Adrenal gland (tissue), 5 donors: ENCODE data around the gene NDUFS4.
"Not testable (repeated sequence)": the region's sequence is repeated elsewhere in the genome, so short reads cannot be mapped to it uniquely, and the experiment has no call there.

Source experiments
- CTCF ChIP-seq, 6 experiments: fragments of 450-650 bp in 4 of 6; fragments of 200-600 bp in 2 of 6; sonication (generic) in 1 of 6; IDR thresholded peaks; 1 replicate in 5 of 6; 2 replicates in 1 of 6; pipeline versions ENCODE4 v1.5.1 to v1.8.0; 2016 to 2021; ENCODE audit warnings: antibody characterized with exemption in 6 of 6, mild to moderate bottlenecking in 2 of 6, moderate library complexity in 1 of 6
- POLR2A ChIP-seq, 2 donors: fragments of 450-650 bp; IDR thresholded peaks; one replicate each; pipeline ENCODE4 v1.6.1; 2017; ENCODE audit warnings: antibody characterized with exemption in 2 of 2, mild to moderate bottlenecking in 2 of 2, moderate library complexity in 1 of 2
- donor health status: DM: no; HTN: no; CAD: no.

- not testable (repeated sequence) for TF ChIP-seq CTCF, POLR2A (IDR thresholded peaks at IDR 0.05)
These were observed 19.7 kb upstream of the NDUFS4 start for GRCh38 chr5:53540739-53541138.
